SK-N-MC (cell line): Measurements from ENCODE around the gene PEPD.

Experiments used
- DNase-seq: peaks from one replicate; pipeline ENCODE4 v3.0.0-alpha.2; 2011; ENCODE audit warnings: low read depth, low spot score
- H3K27ac ChIP-seq: fragments of 200-600 bp; sonication (generic); 2 replicates; pipeline ENCODE4 v1.5.1; 2016; ENCODE audit warnings: mixed run types
- H3K36me3 ChIP-seq: fragments of 200-600 bp; sonication (generic); 2 replicates; pipeline ENCODE4 v1.6.1; 2017; ENCODE audit warnings: antibody characterized with exemption, low read length, mixed read lengths; ENCODE audit not compliant: insufficient read depth
- H3K4me3 ChIP-seq: fragments of 200-600 bp; sonication (generic); 2 replicates; pipeline ENCODE4 v1.5.1; 2016
- H3K9ac ChIP-seq: fragments of 200-600 bp; sonication (generic); 2 replicates; pipeline ENCODE4 v1.8.0; 2017; ENCODE audit warnings: mixed run types, mixed read lengths; ENCODE audit not compliant: insufficient read length
- H3K9me3 ChIP-seq: fragments of 200-600 bp; sonication (generic); 2 replicates; pipeline ENCODE4 v1.6.1; 2017; ENCODE audit warnings: low read depth, mild to moderate bottlenecking, antibody characterized with exemption, low read length, moderate library complexity, mixed read lengths
- EZH2 ChIP-seq: fragments of 200-600 bp; sonication (generic); IDR thresholded peaks from one replicate; pipeline ENCODE4 v1.6.1; 2017; ENCODE audit warnings: antibody characterized with exemption
- FOXP2 ChIP-seq: optimal IDR thresholded peaks from 2 replicates; pipeline ENCODE3; 2011; ENCODE audit warnings: mild to moderate bottlenecking, moderate library complexity; ENCODE audit not compliant: insufficient read depth; ENCODE audit errors: extremely low read length, control extremely low read depth
- POLR2AphosphoS5 ChIP-seq: IDR thresholded peaks from 2 replicates; pipeline ENCODE4 v1.6.1; 2012; ENCODE audit warnings: mild to moderate bottlenecking, low read depth, low read length, borderline replicate concordance

Gene PEPD

DNA sequence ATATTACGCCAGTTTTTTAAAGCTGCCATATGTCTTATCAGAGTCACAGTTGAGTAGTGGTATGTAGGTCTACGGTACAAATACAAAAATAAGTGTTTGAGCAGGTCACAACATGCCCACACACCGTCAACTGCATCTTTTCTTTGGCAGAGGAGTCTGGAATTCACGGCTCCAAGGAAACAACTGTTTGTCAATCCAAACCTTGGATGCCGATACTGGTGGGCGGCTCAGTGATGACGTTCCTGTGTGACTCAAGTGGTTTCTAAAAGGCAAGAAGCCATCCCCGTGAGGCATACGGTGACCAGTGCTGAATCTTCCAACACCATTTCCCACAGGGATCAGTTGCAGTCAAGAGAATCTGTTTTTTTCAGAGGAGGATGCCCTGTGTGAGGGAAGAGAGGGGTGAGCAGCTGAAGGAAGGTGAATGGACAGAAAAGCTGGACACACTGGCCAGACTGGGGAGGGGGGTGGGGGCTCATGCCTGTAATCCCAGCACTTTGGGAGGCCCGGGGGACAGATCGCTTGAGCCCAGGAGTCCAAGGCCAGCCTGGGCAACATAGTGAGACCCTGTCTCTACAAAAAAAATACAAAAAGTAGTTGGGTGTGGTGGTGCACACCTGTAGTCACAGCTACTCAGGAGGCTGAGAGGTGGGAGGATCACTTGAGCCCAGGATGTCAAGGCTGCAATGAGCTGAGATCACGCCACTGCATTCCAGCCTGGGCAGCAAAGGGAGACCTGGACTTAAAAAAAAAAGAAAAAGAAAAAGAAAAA lies 170.9 kb downstream of the PEPD start:
- H3K9me3 ChIP-seq: no peaks in the 10 kb centered on the region
- H3K9ac ChIP-seq: no peak overlapping the region
- DNase-seq: no peak
- H3K4me3 ChIP-seq: no peak overlapping the region
- H3K36me3 ChIP-seq: no peaks in the 10 kb centered on the region
- TF ChIP-seq EZH2: no peak
- TF ChIP-seq POLR2AphosphoS5: no peak
- TF ChIP-seq FOXP2: no peak
- no peak overlapping the region for H3K27ac ChIP-seq

- Histone ChIP-seq H3K4me3 (no peak overlapping the region), H3K9me3 (no peaks in the 10 kb centered on the region)
- TF ChIP-seq FOXP2: no peak
- TF ChIP-seq POLR2AphosphoS5: no peak
- no peak for TF ChIP-seq EZH2
Observed at GRCh38 chr19:33349319-33350289, 172.0 kb downstream of the PEPD start.

GRCh38 chr19:33348301-33349010 lies 173.1 kb downstream of the PEPD start:
- Histone ChIP-seq H3K9me3 (no peaks in the 10 kb centered on the region), H3K27ac (no peak overlapping the region), H3K4me3 (no peak overlapping the region), H3K36me3 (no peaks in the 10 kb centered on the region), H3K9ac (no peak overlapping the region)
- no peak for TF ChIP-seq POLR2AphosphoS5
- TF ChIP-seq EZH2: no peak
- TF ChIP-seq FOXP2: no peak
- no peak for DNase-seq

More at GRCh38 chr19:33349319-33350289, 172.0 kb downstream of the PEPD start:
- no peak for DNase-seq
- no peak overlapping the region for H3K9ac ChIP-seq
- H3K27ac ChIP-seq: no peak overlapping the region
- no peaks in the 10 kb centered on the region for H3K36me3 ChIP-seq

DNA sequence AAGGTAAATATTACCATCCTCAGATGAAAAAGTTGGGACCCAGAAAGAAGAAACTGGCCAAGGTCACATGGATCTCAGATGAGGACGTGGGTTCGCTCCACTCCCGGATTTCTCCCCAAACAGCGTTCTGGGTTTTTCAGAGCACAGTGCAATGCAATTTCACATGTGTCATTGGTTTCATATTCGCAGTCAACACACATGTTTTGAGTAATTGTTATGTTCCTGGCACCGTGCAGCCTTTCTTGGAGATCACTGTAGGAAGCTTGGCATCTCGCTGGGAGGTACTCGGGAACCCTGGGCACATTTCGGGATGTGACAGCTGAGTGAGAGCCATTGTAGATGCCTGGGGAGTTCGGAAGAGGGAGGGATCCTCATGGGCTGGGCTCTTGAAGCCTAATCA lies 174.3 kb downstream of the PEPD start:
- H3K9ac ChIP-seq: no peak overlapping the region
- TF ChIP-seq POLR2AphosphoS5: no peak
- no peak overlapping the region for H3K4me3 ChIP-seq
- H3K27ac ChIP-seq: no peak overlapping the region
- no peaks in the 10 kb centered on the region for H3K9me3 ChIP-seq
- no peaks in the 10 kb centered on the region for H3K36me3 ChIP-seq
- no peak for DNase-seq

- H3K4me3 ChIP-seq: no peak overlapping the region
- DNase-seq: no peak
- no peak overlapping the region for H3K27ac ChIP-seq
- TF ChIP-seq FOXP2: no peak
- TF ChIP-seq EZH2: no peak
- TF ChIP-seq POLR2AphosphoS5: no peak
- H3K9me3 ChIP-seq: no peaks in the 10 kb centered on the region
- H3K36me3 ChIP-seq: no peaks in the 10 kb centered on the region
- H3K9ac ChIP-seq: no peak overlapping the region
Observed at GRCh38 chr19:33346665-33347064, 174.9 kb downstream of the PEPD start.

DNA sequence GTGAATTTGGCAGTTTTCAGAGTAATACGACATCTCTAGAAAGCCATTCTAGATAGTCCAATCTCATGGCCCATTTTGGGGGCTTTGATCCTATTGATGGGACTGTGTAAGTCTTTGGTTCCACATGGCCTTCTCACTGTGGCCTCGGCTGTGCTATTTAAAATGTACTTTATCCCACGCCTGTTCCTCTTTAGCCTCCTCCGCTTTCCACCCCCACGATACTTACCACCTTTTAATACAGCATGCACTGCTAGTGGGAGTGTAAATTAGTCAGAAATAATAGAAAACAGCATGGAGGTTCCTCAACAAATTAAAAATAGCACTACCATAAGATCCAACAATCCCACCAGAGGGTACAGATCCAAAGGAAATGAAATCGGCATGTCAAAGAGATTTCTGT lies 176.4 kb downstream of the PEPD start:
- Histone ChIP-seq H3K9ac (no peak overlapping the region), H3K9me3 (no peaks in the 10 kb centered on the region)
- TF ChIP-seq POLR2AphosphoS5 (no peak), EZH2 (no peak), FOXP2 (no peak)

GRCh38 chr19:33344573-33344925 lies 177.0 kb downstream of the PEPD start:
- H3K4me3 ChIP-seq: no peak overlapping the region
- no peaks in the 10 kb centered on the region for H3K9me3 ChIP-seq
- no peak for TF ChIP-seq POLR2AphosphoS5
- TF ChIP-seq FOXP2: no peak
- TF ChIP-seq EZH2: no peak
- H3K9ac ChIP-seq: no peak overlapping the region
- no peaks in the 10 kb centered on the region for H3K36me3 ChIP-seq
- no peak for DNase-seq
- no peak overlapping the region for H3K27ac ChIP-seq

More for the DNA sequence above, 176.4 kb downstream of the PEPD start:
- no peak overlapping the region for H3K4me3 ChIP-seq
- H3K36me3 ChIP-seq: no peaks in the 10 kb centered on the region
- H3K27ac ChIP-seq: no peak overlapping the region
- no peak for DNase-seq

DNA sequence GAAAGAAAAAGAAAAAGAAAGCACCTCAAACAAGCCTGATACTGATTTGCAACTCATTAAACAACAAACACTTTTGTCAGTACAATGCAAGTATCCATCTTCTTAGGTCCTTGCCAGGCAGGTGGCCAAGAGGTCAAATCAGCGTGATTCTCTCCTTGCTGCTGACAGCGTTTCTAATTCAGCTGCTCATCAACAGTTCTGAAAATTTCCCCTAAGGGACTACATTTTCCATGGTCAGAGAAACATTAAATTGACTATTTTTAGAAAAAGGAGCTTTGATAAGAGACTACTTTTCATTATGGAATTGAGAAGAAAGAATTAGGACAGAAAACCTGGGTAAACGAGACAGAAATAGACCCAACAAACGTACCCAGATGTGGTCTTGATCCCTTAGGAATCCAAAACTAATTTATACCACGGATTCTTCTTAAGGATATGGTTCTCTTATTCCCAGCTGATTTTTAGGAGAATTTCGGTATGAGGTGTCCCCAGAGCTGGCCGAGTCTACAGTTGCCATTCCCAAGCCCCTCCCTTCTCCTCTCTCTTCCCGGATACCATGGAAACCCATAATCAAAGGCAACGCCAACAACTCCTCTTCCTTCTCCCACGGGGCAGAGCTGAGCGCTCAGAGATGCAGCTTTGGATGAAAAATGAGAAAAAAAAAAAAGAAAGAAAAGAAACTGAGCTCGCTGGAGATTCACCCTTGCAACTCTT lies 177.6 kb downstream of the PEPD start:
- no peak overlapping the region for H3K4me3 ChIP-seq
- no peaks in the 10 kb centered on the region for H3K9me3 ChIP-seq
- H3K9ac ChIP-seq: no peak overlapping the region
- no peak for TF ChIP-seq EZH2
- TF ChIP-seq FOXP2: no peak
- TF ChIP-seq POLR2AphosphoS5: no peak
- H3K36me3 ChIP-seq: no peaks in the 10 kb centered on the region
- DNase-seq: no peak
- no peak overlapping the region for H3K27ac ChIP-seq
